HG03039 (cell line): ENCODE measurements around the gene DIPK2B.

Experiments
- ATAC-seq: cut with Tn5 transposase; IDR thresholded peaks from one replicate; pipeline ENCODE4 v1.9.1; 2021; ENCODE audit warnings: mild to moderate bottlenecking, moderate library complexity; ENCODE audit not compliant: unreplicated experiment

Gene DIPK2B

DNA sequence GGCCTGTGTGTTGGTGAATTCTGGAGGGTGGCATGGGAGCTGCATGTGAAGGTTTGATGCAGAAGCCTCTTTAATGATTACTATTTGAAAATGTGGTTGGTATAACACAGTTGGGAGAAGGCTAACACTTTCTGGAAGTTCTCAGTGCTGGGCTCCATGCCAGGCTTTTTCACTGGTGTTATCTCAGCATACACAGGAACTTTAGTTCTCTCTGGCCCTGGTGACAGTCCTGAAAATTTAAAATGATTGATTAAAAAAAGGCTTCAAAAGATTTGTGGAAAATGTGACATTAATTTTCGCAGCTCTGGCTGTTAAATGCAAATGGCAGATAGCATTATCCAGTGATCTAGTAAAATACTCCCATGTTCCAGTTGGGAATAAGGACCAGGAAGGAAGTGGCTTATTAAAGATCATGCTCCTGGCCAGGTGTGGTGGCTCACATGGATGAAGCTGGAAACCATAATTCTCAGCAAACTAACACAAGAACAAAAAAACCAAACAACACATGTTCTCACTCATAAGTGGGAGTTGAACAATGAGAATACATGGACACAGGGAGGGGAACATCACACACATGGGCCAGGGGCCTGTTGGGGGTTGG, 36.6 kb downstream of the DIPK2B start:
- no peak for ATAC-seq

DNA sequence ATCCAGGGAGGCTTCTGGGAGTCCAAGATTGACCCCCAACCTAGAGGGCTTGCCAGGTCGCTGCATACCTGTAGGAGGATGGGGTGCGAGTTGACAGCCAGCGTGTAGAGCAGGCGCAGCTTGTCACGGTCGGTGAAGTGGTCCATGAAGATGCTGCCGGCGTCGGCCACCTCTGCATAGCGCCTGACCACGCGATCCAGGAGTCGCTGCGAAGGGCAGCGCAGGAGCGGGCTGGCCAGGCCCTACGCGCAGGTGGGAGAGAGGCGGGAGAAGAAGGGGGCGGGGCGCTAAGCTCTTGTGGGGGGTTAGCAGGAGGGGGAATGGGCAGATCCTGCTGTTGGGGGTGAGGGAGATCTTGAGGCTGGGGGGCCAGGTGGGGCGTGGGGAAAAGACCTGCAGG, 43.0 kb downstream of the DIPK2B start:
- no peak for ATAC-seq

DNA sequence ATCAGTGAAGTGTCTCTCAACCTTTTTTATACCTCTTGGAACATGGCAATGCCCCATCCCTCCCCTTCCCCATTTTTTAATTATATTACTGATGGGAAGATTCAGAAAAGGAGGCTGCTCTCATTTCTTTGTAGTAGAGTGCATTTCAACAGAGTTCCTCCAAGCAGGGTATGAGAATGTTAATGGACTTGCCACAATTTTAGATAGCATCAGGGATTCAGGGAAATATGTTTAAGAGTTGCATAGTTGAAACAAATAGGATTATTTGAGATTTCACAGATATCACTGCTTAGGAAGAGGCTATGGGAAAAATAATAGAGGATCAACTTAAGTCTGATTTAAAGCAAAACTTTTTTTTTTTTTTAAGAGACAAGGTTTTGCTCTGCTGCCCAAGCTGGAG, 46.2 kb downstream of the DIPK2B start:
- no peak for ATAC-seq

DNA sequence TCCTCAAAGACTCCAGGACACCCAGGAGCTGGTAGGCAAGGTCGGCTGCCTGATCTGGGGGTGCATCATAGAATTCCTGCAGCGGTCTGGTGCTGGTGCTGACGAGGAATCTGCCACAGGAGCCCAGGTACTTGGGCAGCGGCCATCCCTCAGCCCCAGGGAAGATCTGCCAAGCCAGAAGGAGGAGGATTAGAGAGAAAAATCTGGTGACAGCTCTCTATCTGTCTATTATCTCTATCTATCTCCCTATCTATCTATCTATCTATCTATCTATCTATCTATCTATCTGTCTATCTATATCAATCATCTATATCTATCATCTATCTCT, 46.7 kb downstream of the DIPK2B start:
- no peak for ATAC-seq
